Keratinocyte (primary cell): ENCODE measurements around the gene RNU6-9.
"Not testable (repeated sequence)": the region's sequence is repeated elsewhere in the genome, so short reads cannot be mapped to it uniquely, and the experiment has no call there.

Experiments used
- CTCF ChIP-seq, 3 experiments: IDR thresholded peaks in 1 of 3; conservative IDR thresholded peaks in 1 of 3; optimal IDR thresholded peaks in 1 of 3; 2 replicates in 2 of 3; 3 replicates in 1 of 3; pipeline versions ENCODE3 to v1.5.1; 2011; ENCODE audit warnings: low read length in 3 of 3, mild to moderate bottlenecking in 3 of 3, moderate library complexity in 2 of 3, control low read depth in 1 of 3, inconsistent platforms in 1 of 3; ENCODE audit not compliant: insufficient read depth in 2 of 3; ENCODE audit errors: extremely low read depth in 1 of 3
- EZH2 ChIP-seq: IDR thresholded peaks from one replicate; pipeline ENCODE4 v1.6.1; 2012; ENCODE audit warnings: inconsistent platforms, mild to moderate bottlenecking, low read length, moderate library complexity

GRCh38 chr19:849195-849594 lies 44.1 kb upstream of the RNU6-9 start:
- TF ChIP-seq CTCF (optimal IDR thresholded peaks at IDR 0.05 in 1 of 3, IDR thresholded peaks at IDR 0.05 in 1 of 3, conservative IDR thresholded peaks at IDR 0.05 in 1 of 3; ENCODE audit: extremely low read depth in 1 of 3, insufficient read depth in 2 of 3, low read length in 3 of 3); EZH2: not testable (repeated sequence)
